ENCODE measurements around the gene DPM3.
"Not testable (repeated sequence)": the region's sequence is repeated elsewhere in the genome, so short reads cannot be mapped to it uniquely, and the experiment has no call there.

Gene DPM3

DNA sequence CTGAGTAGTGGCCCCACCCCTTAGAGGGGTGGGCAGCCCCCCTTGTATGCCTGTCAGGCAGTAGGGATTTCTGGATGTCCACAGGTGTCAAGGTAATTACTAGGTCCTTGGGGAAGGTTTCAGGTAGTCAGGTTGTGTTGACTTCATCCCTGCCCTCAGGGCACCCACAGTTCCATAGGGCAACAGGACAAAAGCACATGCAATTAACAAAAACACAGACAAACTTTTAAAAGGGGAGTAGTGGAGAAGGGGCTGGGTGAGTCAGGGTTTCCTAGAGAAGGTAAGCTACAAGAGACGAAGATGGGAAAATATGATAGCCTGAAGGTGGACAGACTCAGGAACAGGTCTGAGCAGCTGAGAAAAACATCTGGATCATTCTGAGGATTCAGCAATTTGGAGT lies 18.7 kb upstream of the DPM3 start:
- DNase-seq (ENCODE audit: low read depth), result no peak

DNA sequence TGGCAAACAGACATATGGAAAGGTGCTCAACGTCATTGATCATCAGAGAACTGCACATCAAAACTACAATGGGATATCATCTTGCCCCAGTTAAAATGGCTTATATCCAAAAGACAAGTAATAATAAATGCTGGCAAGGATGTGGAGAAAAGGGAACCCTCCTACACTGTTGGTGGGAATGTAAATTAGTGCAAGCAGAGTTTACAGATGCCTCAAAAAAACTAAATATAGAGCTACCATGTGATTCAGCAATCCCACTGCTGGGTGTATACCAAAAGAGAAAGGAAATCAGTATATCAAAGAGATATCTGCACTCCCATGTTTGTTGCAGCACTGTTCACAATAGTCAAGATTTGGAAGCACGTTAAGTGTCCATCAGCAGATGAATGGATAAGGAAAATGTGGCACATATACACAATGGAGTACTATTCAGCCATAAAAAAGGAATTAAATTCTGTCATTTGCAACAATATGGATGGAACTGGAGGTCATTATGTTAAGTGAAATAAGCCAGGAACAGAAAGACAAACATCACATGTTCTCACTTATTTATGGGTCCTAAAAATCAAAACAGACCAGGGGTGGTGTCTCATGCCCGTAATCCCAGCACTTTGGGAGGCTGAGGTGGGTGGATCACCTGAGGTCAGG lies 15.8 kb upstream of the DPM3 start:
- not testable (repeated sequence) for DNase-seq (ENCODE audit: low read depth)

- DNase-seq (ENCODE audit: low read depth), result no peak
Measured at GRCh38 chr1:155145491-155145890, 5.2 kb upstream of the DPM3 start.

DNA sequence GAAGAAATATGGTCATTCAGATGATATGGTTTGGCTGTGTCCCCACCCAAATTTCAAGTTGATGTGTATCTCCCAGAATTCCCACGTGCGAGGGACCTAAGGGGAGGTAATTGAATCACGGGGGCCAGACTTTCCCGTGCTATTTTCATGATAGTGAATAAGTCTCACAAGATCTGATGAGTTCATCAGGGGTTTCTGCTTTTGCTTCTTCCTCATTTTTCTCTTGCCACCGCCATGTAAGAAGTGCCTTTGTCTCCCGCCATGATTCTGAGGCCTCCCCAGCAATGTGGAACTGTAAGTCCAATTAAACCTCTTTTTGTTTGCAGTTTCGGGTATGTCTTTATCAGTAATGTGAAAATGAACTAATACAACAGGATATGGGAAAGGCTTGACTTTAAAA lies 1.4 kb upstream of the DPM3 start:
- no peak for DNase-seq (ENCODE audit: low read depth)

DNA sequence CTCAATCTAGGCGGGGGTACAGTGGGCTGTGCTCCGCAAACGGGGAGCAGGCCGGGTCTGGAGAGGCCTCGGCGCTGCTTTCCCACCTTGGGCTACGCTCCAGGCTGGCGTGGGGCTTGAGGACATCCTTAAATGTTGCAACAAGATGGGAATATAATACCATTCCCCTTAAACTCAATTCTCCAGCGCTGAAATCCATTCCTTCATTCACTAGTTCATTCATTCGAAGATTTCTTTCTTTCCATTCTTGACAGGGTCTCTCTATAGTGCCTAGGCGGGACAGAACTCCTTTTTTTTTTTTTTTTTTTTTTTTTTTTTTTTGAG lies 261 bp upstream of the DPM3 start:
- no peak for DNase-seq (ENCODE audit: low read depth)

DNA sequence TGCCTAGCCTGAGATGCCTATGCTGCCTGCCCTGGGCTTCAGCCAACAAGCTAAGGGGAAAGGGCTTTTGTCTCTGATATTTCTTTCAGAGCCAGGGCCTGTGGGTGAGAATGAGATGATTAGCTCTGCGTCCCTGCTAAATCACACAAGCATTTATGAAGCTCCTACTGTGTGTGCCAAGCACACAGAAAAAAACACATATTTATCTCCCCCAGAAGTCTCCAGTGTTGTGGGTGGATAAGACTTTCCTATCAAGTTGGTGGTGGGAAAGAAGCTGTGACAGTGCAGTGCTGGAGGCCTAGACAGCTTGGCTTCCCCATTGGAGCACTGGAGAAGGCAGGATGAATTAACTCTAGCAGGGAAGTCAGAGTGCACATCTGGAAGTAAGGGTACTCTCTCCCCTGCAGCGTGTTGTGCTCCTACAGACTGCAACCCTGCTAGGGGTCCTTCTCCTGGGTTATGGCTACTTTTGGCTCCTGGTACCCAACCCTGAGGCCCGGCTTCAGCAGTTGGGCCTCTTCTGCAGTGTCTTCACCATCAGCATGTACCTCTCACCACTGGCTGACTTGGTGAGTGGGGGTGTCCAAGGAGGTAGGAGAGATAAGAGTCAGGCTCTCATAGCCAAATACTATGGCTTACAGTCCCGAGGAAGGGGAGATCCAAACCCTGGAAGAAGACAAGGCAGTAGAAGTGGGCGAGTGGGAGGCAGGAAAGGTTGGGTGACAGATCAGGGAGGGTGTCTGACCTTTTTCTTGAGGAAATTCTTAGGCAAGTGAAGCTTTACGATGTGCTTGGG lies 3.0 kb downstream of the DPM3 start:
- no peak for DNase-seq (ENCODE audit: low read depth)

DNA sequence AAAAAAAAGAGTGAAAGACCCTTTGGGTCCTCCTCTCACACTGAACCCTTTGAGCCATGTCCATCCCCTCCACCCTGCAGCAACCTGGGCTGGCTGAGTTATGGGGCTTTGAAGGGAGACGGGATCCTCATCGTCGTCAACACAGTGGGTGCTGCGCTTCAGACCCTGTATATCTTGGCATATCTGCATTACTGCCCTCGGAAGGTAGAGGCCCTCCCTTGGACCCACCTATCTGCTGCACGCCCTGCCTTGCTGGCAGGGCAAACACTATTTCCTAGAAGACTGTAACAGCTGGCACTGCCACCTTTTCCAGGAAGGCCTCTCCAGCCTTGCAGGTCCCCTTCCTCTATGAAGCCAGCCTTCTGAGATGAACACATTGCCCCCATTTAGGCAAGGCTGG lies 3.6 kb downstream of the DPM3 start:
- DNase-seq (ENCODE audit: low read depth), result no peak

DNA sequence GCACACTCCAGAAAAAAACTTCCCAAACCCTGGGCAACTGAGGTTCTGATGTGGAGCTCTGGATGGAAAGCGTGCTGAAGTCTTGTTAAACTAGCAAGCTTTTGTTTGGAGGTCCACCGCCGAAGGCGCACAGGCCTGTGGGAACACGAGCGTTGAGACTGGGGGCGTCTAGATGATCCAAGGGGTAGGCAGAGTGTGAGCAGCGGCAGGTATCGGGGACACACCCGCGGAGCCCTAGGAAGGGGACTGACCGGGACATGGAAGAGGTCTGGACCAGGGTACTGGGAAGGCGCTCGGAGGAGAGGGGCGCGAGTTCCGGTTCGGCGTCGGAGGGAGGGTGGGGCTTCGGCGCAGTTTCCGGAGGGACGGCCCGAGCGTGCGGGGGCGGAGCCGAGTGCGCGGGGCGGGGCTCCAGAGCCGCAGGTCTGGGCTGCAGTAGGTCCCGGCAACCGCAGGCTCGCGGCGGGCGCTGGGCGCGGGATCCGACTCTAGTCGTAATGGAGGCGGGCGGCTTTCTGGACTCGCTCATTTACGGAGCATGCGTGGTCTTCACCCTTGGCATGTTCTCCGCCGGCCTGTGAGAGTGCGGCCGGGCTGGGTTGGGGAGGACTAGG lies 4.8 kb downstream of the DPM3 start, which contains the start of gene SLC50A1:
TSS of gene SLC50A1 (plus strand) at position 438 of the 614 bp plus-strand sequence. CDS start at position 498, 60 bp downstream.
- peak; percentile 89 for DNase-seq (ENCODE audit: low read depth)

DNA sequence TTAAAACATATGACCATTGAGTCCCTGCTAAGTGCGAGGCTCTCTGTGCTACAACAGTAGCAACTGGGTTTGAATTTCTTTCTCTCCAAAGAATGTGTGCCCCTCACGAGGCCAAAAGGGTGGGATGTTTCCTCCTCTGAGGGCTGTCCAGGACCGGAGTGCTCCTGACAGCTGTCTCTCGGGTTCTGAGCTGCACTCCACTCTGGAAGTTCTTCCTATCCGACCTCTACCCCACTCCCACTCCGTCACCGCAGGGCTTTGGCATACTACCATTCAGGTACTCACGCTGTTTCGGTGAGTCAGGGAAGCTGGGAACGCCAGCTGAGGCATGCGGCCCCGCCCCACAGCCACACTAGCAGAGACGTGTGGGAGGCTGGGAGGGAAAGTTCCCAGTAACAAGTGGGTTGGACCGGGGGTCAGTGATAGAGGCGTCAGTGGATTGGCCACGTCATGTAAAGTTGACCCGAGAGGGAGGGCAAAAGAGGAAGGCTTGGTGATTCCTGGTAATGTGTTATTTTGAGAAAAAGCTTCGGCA lies 5.4 kb downstream of the DPM3 start:
- DNase-seq (ENCODE audit: low read depth), result peak; percentile 67

DNA sequence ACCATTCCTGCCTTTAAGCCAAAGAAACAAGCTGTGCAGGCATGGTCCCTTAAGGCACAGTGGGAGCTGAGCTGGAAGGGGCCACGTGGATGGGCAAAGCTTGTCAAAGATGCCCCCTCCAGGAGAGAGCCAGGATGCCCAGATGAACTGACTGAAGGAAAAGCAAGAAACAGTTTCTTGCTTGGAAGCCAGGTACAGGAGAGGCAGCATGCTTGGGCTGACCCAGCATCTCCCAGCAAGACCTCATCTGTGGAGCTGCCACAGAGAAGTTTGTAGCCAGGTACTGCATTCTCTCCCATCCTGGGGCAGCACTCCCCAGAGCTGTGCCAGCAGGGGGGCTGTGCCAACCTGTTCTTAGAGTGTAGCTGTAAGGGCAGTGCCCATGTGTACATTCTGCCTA lies 6.0 kb downstream of the DPM3 start:
- no peak for DNase-seq (ENCODE audit: low read depth)

GRCh38 chr1:155133799-155134281 lies 6.5 kb downstream of the DPM3 start:
- no peak for DNase-seq (ENCODE audit: low read depth)

DNA sequence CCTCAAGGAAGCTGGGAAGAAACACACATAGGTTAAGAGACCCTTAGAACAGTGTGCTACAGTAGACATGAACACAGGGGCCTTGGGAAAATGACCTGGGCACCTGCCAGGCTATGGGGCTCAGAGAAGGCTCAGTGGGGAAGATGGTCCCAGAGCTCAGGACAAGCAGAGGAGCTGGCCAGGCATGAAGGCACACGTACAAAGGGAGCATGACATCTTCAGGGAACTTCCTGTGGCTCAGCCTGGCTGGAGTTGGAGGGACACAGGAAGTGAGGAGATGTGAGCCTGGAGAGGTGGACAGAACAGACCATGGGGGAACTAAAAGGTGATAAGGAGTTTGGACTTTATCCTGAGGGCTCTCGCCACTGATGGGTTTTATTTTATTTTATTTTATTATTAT lies 8.5 kb downstream of the DPM3 start:
- DNase-seq (ENCODE audit: low read depth), result no peak

DNA sequence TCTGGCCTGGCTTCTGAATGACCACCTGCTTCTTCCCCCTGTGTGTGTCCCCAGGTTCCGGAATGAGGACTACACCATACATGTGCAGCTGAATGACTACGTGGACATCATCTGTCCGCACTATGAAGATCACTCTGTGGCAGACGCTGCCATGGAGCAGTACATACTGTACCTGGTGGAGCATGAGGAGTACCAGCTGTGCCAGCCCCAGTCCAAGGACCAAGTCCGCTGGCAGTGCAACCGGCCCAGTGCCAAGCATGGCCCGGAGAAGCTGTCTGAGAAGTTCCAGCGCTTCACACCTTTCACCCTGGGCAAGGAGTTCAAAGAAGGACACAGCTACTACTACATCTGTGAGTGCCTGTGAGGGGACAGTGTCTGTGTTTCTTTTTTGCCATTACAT lies 9.0 kb downstream of the DPM3 start:
- DNase-seq (ENCODE audit: low read depth), result no peak

GRCh38 chr1:155130272-155131006 lies 9.9 kb downstream of the DPM3 start:
- DNase-seq (ENCODE audit: low read depth), result no peak

DNA sequence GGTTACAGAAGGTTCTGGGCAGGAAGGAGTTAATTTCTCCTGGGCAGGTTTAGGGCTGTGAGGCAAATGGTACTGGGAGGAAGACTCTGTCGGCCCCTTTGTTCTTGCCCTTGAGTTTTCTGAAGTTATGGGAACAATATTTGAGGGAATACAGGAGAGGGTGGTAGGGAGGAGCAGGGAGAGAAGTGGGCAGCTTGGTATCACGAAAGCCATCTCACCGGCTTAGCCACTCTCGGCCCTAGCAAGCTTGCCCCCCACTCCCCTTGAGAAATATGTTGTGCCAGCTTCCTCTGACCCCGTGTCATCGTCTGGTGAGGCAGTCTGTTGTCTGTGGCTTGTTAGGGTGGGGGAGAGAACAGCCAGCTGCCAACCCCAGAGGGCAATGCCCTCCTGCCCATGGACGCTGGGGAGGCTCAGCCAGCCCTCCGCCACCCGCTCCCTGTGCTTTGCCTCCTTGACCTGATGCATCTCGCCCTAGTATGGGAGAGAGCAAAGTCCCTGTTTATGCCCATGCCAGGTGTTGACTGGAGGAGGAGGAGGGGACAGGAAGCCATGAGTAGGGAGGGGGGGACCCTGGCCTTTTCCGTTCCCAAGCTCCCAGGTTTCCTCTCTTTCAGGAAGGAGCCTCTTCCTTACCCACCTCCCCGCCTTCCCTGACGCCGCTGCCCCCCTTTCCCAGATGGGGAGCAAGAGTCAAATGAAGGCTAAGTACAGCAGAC lies 11.4 kb downstream of the DPM3 start:
- no peak for DNase-seq (ENCODE audit: low read depth)

DNA sequence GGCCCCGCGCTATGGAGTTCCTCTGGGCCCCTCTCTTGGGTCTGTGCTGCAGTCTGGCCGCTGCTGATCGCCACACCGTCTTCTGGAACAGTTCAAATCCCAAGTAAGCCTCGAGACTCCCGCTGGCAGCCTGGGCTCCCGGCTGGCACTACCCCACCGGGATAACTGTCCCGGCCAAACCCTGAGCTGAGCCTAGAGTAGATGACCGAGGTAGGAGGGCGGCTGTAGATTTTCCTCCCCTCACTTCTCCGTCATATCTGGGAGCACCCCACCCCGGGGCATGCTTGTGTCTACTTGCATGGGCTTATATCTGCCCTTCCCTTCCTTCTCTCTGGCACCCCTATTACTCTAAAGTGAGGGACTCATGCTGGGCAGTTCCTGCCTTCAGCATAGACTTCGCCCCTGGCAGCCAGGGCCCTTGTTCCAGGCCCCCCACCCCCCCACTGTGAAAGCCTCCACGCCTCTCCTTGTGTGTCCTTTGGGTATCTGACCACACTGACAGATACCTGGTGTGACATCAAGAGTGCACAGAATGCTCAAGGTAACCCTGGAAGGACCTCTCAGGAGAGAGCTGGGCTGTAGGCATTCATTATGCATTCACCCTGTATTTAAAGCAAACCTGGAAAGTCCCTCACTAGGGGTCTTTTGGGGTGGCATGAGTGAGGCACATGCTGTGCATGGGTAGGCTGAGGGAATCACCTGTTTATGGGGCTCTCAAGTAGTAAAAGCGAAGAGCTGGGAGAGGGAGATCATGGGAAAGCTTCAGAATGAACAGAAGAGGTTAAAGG lies 12.2 kb downstream of the DPM3 start:
- no peak for DNase-seq (ENCODE audit: low read depth)

GRCh38 chr1:155127105-155127966 lies 13.0 kb downstream of the DPM3 start, which contains the start of gene EFNA1:
Gene EFNA1 (plus strand): TSS chr1:155127876. CDS start chr1:155127978, 102 bp downstream.
- DNase-seq (ENCODE audit: low read depth), result no peak

DNA sequence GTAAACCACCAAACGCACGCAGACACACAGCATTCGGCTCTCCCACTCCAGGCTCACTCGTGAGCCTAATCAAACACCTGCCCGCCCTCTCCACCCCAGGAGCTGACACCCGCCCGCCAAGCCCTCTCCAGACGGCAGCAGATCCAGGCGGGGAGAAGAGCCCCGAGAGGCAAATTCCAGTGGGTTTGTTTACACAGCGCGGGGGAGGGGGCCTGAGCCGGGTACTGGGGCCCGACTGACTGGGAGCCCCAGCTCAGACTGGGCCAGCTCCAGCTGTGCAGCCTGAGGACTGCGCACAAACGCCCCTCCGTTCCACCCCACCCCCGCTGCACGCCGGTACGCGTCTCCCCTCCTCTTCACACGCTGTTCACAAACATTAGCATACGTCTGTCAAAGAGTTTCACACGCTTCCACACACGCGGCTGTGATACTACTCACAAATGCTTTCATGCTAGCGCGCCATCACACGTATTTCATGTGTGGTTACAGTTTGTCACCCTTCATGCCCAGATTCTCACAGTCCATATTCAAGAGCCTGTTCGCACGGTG lies 13.7 kb downstream of the DPM3 start:
- DNase-seq (ENCODE audit: low read depth), result no peak

DNA sequence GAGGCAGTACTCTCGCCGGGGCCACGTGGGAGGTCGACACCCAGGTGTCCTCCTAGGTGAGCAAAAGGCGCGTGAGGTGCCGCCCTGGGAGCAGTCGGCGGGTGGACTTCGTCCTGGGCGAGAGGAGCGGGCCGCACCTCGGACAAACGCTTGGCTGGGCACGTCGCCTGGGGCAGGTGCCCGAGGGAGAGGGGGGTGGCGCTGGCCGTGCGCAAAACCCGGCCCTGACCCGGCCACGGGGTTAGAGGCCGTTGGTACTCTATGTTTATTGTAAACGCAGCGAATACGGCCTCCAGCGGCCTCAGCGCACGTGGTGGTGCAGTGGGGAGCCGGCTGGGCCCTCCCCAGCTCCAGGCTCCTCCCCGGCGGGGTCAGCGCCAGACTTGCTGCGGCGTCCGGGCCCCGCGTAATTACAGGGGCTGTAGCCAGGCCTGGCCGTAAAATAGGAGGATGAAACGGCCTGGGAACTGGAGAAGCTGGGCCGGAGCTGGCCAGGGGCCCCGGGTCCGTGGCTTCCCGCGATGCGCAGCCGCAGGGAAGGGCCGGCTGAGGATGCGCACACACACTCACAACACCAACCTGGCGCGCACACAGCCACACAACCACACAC lies 14.3 kb downstream of the DPM3 start:
- no peak for DNase-seq (ENCODE audit: low read depth)

Data from activated T-cell treated with anti-CD3 and anti-CD28 coated beads for 24 hours (primary cell).